ENCODE measurements around the gene COL12A1.

- TF ChIP-seq POLR2A (IDR thresholded peaks at IDR 0.05) (no peak), CTCF (IDR thresholded peaks at IDR 0.05) (no peak), EP300 (IDR thresholded peaks at IDR 0.05; ENCODE audit: low read depth) (no peak)
Observed at GRCh38 chr6:75081921-75082320, 123.9 kb downstream of the COL12A1 start.

All from transverse colon (tissue), 3 donors.